WTC11 (cell line): Measurements from ENCODE around the gene UNC93B1. TPM values are rescaled to one million over a fixed set of nuclear protein-coding genes. Genes with fewer than 3 reads are reported as not detected.

Source experiments
- ATAC-seq: fragments of 200-7000 bp; cut with Tn5 transposase; 2 replicates; pipeline ENCODE4 v1.10.0; 2021; ENCODE audit warnings: mild to moderate bottlenecking, moderate library complexity
- CTCF ChIA-PET: fragments of 300-600 bp; sonication (Branson Sonifier 250); formaldehyde crosslinking; loops from one replicate; lab custom pipeline; 2021; ENCODE audit warnings: antibody characterized with exemption; lab: Charles Lee
- POLR2A ChIA-PET: fragments of 350-600 bp; sonication (Branson Sonifier 250); formaldehyde crosslinking; loops from one replicate; lab custom pipeline; 2021; ENCODE audit warnings: antibody characterized with exemption; lab: Charles Lee
- DNase-seq: peaks from one replicate; pipeline ENCODE4 v3.0.0; 2021; ENCODE audit warnings: low spot score
- H3K27ac Mint-ChIP-seq: 2 replicates; pipeline ENCODE4 v1.8.0; 2021; ENCODE audit warnings: mixed read lengths
- H3K27me3 Mint-ChIP-seq: 2 replicates; pipeline ENCODE4 v1.8.0; 2021; ENCODE audit warnings: low read depth, mild to moderate bottlenecking, moderate library complexity, mixed read lengths
- H3K36me3 Mint-ChIP-seq: 2 replicates; pipeline ENCODE4 v1.8.0; 2021; ENCODE audit warnings: mixed read lengths
- H3K4me1 Mint-ChIP-seq: 2 replicates; pipeline ENCODE4 v1.8.0; 2022; ENCODE audit warnings: mixed read lengths
- H3K4me3 Mint-ChIP-seq: 2 replicates; pipeline ENCODE4 v1.8.0; 2021; ENCODE audit warnings: mild to moderate bottlenecking, moderate library complexity, mixed read lengths
- H3K9me3 Mint-ChIP-seq: 2 replicates; pipeline ENCODE4 v1.8.0; 2021; ENCODE audit warnings: mixed read lengths
- ATF1 ChIP-seq: sonication (generic); formaldehyde crosslinking; IDR thresholded peaks from 2 replicates; pipeline ENCODE4 v1.8.1; 2023; ENCODE audit warnings: mild to moderate bottlenecking, moderate library complexity, missing genetic modification reagents
- ATF2 ChIP-seq: sonication (generic); formaldehyde crosslinking; IDR thresholded peaks from 2 replicates; pipeline ENCODE4 v1.8.1; 2022; ENCODE audit warnings: low read depth, missing genetic modification reagents, borderline replicate concordance
- CBFB ChIP-seq: sonication (generic); formaldehyde crosslinking; IDR thresholded peaks from 2 replicates; pipeline ENCODE4 v1.8.1; 2022; ENCODE audit warnings: mild to moderate bottlenecking, low read depth, missing genetic modification reagents
- E2F4 ChIP-seq: sonication (generic); formaldehyde crosslinking; IDR thresholded peaks from 2 replicates; pipeline ENCODE4 v1.8.1; 2022; ENCODE audit warnings: low read depth, mild to moderate bottlenecking, moderate library complexity, missing genetic modification reagents, borderline replicate concordance
- FOXP4 ChIP-seq: sonication (generic); formaldehyde crosslinking; IDR thresholded peaks from 2 replicates; pipeline ENCODE4 v1.8.0; 2022; ENCODE audit warnings: mild to moderate bottlenecking, missing genetic modification reagents
- GTF2I ChIP-seq: fragments of 250-450 bp; sonication (Bioruptor Pico); conservative IDR thresholded peaks from 2 replicates; pipeline ENCODE4 v1.4.0; 2021; ENCODE audit warnings: mild to moderate bottlenecking
- IRF1 ChIP-seq: sonication (generic); formaldehyde crosslinking; IDR thresholded peaks from 2 replicates; pipeline ENCODE4 v1.8.0; 2023; ENCODE audit warnings: missing genetic modification reagents
- JAZF1 ChIP-seq: fragments of 250-450 bp; sonication (Bioruptor Pico); IDR thresholded peaks from 2 replicates; pipeline ENCODE4 v1.9.0; 2021; ENCODE audit warnings: moderate library complexity, mild to moderate bottlenecking, inconsistent platforms
- KAT7 ChIP-seq: sonication (generic); formaldehyde crosslinking; IDR thresholded peaks from 2 replicates; pipeline ENCODE4 v1.8.1; 2023; ENCODE audit warnings: missing genetic modification reagents, mild to moderate bottlenecking, borderline replicate concordance
- MLX ChIP-seq: sonication (generic); formaldehyde crosslinking; IDR thresholded peaks from 2 replicates; pipeline ENCODE4 v1.8.1; 2023; ENCODE audit warnings: mild to moderate bottlenecking, missing genetic modification reagents, moderate library complexity
- PRRX2 ChIP-seq: fragments of 250-450 bp; sonication (Bioruptor Pico); IDR thresholded peaks from 2 replicates; pipeline ENCODE4 v1.8.0; 2021; ENCODE audit warnings: mild to moderate bottlenecking
- ZNF263 ChIP-seq: sonication (generic); formaldehyde crosslinking; IDR thresholded peaks from 2 replicates; pipeline ENCODE4 v1.8.1; 2022; ENCODE audit warnings: low read depth, mild to moderate bottlenecking, moderate library complexity, missing genetic modification reagents
- ZNF416 ChIP-seq: fragments of 250-450 bp; sonication (Bioruptor Pico); IDR thresholded peaks from 2 replicates; pipeline ENCODE4 v1.9.0; 2021; ENCODE audit warnings: mild to moderate bottlenecking, inconsistent platforms
- ZNF512 ChIP-seq: sonication (generic); formaldehyde crosslinking; IDR thresholded peaks from 2 replicates; pipeline ENCODE4 v1.8.1; 2022; ENCODE audit warnings: missing genetic modification reagents, borderline replicate concordance
- ZNF532 ChIP-seq: fragments of 250-450 bp; sonication (Bioruptor Pico); IDR thresholded peaks from 2 replicates; pipeline ENCODE4 v1.9.0; 2021; ENCODE audit warnings: mild to moderate bottlenecking, borderline replicate concordance
- total RNA-seq: library from RNA; stranded (reverse); gene quantifications from 3 replicates; pipeline ENCODE4 v1.2.3, GENCODE V29; 2021

UNC93B1 gene
- total RNA-seq, 1 experiment from 2014 or later, result 27.9 TPM

- POLR2A ChIA-PET, result no interaction called here
- no peak overlapping the region for H3K27ac Mint-ChIP-seq
- TF ChIP-seq JAZF1 (CRISPR knock-in tag) (no peak), PRRX2 (CRISPR knock-in tag) (no peak), ATF2 (no peak), IRF1 (CRISPR knock-in tag) (no peak), ZNF416 (CRISPR knock-in tag) (no peak), FOXP4 (CRISPR knock-in tag) (no peak), GTF2I (CRISPR knock-in tag) (no peak), MLX (CRISPR knock-in tag) (no peak), ATF1 (CRISPR knock-in tag) (no peak), ZNF532 (CRISPR knock-in tag) (no peak), CBFB (CRISPR knock-in tag) (no peak), KAT7 (CRISPR knock-in tag) (no peak)
- no peak overlapping the region for H3K4me3 Mint-ChIP-seq
- DNase-seq (no peak), ATAC-seq (no peak)
- H3K9me3 Mint-ChIP-seq, result no peaks in the 10 kb centered on the region
- H3K4me1 Mint-ChIP-seq, result peaks cover 42% of the 10 kb centered on the region
- H3K27me3 Mint-ChIP-seq, result no peaks in the 10 kb centered on the region; the same call in none of the 2 replicates
- CTCF ChIA-PET, result no interaction called here
- peaks cover 2% of the 10 kb centered on the region for H3K36me3 Mint-ChIP-seq
Measured at GRCh38 chr11:68006606-68007166, 2.8 kb upstream of the UNC93B1 start.

GRCh38 chr11:68004551-68005335, 846 bp upstream of the UNC93B1 start:
- Mint-ChIP-seq H3K9me3 (no peaks in the 10 kb centered on the region), H3K4me1 (peaks cover 29% of the 10 kb centered on the region), H3K27ac (no peak overlapping the region), H3K36me3 (peaks cover 2% of the 10 kb centered on the region), H3K4me3 (peak overlapping the region; percentile 75), H3K27me3 (no peaks in the 10 kb centered on the region; the same call in none of the 2 replicates)
- ATAC-seq, result no peak
- DNase-seq, result peak; percentile 12
- TF ChIP-seq ZNF512 (CRISPR knock-in tag) (no peak), MLX (CRISPR knock-in tag) (no peak), E2F4 (CRISPR knock-in tag) (no peak), ZNF263 (no peak)
- CTCF ChIA-PET, result no interaction called here
- POLR2A ChIA-PET, result no interaction called here
